Nephron progenitor cell (in vitro differentiated cells): ENCODE data around the gene CACNA2D2.

Source experiments
- DNase-seq: peaks from one replicate; pipeline ENCODE4 v3.0.0; 2021
- H3K27ac Mint-ChIP-seq: 2 replicates; pipeline ENCODE4 v1.8.0; 2021; ENCODE audit warnings: mild to moderate bottlenecking, moderate library complexity, mixed read lengths
- H3K27me3 Mint-ChIP-seq: 2 replicates; pipeline ENCODE4 v1.8.0; 2021; ENCODE audit warnings: mild to moderate bottlenecking, low read depth, mixed read lengths; ENCODE audit not compliant: poor library complexity
- H3K36me3 Mint-ChIP-seq: 2 replicates; pipeline ENCODE4 v1.8.0; 2021; ENCODE audit warnings: low read depth, mixed read lengths
- H3K4me1 Mint-ChIP-seq: 2 replicates; pipeline ENCODE4 v1.8.0; 2021; ENCODE audit warnings: mixed read lengths
- H3K4me3 Mint-ChIP-seq: 2 replicates; pipeline ENCODE4 v1.8.0; 2021; ENCODE audit warnings: mild to moderate bottlenecking, moderate library complexity, mixed read lengths
- H3K9me3 Mint-ChIP-seq: 2 replicates; pipeline ENCODE4 v1.8.0; 2021; ENCODE audit warnings: mild to moderate bottlenecking, moderate library complexity, mixed read lengths
- CTCF ChIP-seq: fragments of 200-600 bp; sonication (generic); IDR thresholded peaks from 2 replicates; pipeline ENCODE4 v1.5.0; 2021; ENCODE audit warnings: antibody characterized with exemption

CACNA2D2 gene

DNA sequence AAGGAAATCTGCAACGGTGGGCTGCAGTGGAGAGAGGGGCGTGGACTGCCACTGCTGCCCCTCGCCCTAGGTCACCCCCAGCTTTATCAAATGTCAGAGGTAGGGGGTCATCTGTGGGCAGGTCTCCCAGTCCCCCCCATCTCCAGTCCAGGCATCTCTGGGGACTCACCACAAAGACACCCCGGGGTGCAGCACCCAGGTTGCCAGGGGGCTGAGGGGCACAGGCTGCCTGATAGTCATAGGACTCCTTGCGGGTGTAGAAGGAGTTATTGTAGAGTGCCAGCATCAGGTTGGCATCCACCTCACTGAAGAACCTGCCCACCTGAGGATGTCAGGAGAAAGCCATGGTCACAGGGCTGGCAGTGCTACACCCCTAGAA, 137.6 kb downstream of the CACNA2D2 start:
- peaks cover 15% of the 10 kb centered on the region for H3K4me1 Mint-ChIP-seq
- no peak overlapping the region for H3K27ac Mint-ChIP-seq
- TF ChIP-seq CTCF = no peak
- H3K27me3 Mint-ChIP-seq = peaks cover 29% of the 10 kb centered on the region
- no peaks in the 10 kb centered on the region for H3K9me3 Mint-ChIP-seq
- H3K4me3 Mint-ChIP-seq = peak overlapping the region; percentile 80
- no peaks in the 10 kb centered on the region for H3K36me3 Mint-ChIP-seq
- no peak for DNase-seq

DNA sequence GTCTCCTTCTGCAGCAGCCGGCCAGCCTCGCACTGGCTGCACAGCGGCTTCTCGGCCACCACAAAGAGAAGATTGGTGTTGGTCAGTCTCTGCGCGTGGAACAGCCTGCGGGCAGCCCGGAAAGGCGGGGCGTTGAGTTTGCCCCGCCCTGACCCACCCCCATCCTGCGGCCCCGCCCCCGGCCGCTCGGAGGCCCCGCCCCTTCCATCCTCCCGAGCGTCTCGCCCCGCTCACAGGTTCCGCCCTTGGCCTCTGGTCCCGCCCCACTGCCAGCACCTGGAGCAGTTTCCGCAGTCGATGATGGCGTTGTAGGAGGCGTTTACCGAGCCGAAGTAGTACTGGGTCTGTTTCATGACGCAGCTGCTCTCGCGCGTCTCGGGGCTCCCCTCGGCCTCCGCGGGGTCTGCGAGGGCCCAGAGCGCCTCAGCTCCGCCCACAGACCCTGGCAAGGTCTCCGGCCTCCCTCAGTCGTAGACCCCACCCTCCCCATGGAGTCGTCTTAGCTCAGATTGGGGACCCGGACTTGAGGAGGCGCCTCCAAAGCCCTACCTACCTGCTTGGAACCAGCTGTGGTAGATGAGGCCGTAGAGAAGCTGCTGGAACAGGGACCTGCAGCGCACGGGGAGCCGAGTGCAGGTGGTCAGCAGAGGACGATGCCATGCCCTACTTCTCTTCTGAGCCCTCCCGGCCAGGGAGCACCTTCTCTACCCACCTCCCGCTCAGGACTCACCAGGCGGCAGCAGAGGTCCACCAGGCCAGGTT, 138.2 kb downstream of the CACNA2D2 start:
- H3K36me3 Mint-ChIP-seq = no peaks in the 10 kb centered on the region
- H3K27ac Mint-ChIP-seq = no peak overlapping the region

GRCh38 chr3:50364573-50365079, 138.8 kb downstream of the CACNA2D2 start:
- Mint-ChIP-seq H3K4me1 (peaks cover 18% of the 10 kb centered on the region), H3K27ac (no peak overlapping the region), H3K27me3 (peaks cover 27% of the 10 kb centered on the region), H3K4me3 (peak overlapping the region; percentile 80), H3K36me3 (no peaks in the 10 kb centered on the region), H3K9me3 (no peaks in the 10 kb centered on the region)
- no peak for TF ChIP-seq CTCF
- no peak for DNase-seq

More for the DNA sequence above, 138.2 kb downstream of the CACNA2D2 start:
- Mint-ChIP-seq H3K9me3 (no peaks in the 10 kb centered on the region), H3K4me1 (peaks cover 11% of the 10 kb centered on the region), H3K4me3 (peak overlapping the region; percentile 80), H3K27me3 (peaks cover 27% of the 10 kb centered on the region)
- peak; percentile 92 for DNase-seq
- TF ChIP-seq CTCF = no peak

DNA sequence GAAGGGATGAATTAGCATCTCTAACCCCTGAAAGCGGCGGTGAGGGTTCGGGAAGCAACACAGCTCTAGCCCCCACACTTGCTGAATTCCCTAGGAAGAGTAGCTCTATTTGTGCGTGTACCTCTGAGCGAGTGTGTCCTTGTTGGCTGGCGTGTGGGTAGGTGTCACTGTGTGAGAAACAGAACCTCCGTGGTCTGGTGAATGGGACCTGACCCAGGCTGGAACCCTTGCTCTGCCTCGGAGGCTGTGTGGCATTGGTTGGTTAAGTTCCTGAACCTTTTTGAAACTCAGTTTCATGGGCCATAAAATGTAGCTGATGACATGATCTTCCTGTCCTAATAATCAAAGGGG, 143.7 kb downstream of the CACNA2D2 start:
- Mint-ChIP-seq H3K27ac (no peak overlapping the region), H3K9me3 (no peaks in the 10 kb centered on the region), H3K4me3 (peak overlapping the region; percentile 95), H3K27me3 (peaks cover 12% of the 10 kb centered on the region), H3K4me1 (peaks cover 44% of the 10 kb centered on the region), H3K36me3 (no peaks in the 10 kb centered on the region)
- no peak for DNase-seq
- no peak for TF ChIP-seq CTCF

DNA sequence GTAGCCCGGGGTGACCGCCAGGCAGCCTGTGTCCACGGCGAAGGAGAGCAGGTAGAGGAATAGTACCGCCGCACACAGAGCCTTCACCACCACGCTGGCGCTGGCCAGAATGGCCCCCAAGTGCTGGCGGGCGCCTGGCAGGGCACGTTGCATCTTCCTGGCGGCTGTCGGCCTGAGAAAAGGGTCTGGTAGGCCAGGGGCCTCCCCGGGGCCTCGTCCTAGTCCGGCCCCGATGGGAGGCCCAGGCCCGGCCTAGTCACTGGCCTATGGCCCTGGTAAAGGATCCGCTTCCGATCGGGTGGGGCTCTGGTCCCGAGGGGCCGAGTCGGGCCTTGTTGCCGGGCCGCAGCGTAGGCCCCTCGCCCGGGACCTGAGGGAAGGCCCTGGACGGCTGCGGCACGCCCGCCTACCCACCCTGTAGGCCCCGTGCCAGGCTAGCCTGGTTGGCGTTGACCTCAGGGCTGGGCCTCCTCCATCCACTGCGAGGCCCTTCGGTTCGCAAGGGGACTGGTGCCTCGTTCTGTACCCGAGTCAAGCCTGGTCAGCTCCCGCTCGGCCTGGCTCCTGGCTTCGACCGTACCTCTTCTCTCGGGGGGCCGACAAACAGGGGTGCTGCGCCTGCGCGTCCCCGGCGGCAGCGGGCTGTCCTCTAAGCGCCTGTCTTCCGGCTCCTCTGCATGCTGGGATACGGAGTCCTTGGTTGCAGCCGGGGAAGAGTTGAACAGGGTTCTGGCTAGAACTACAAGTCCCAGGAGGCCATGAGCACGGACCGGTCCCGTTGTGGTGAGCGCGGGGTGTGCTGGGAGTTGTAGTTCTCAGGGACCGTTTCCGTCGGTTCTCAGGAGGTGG, 144.3 kb downstream of the CACNA2D2 start, which contains the start of gene TMEM115:
TMEM115 (minus strand) TSS at position 611 of the 849 bp plus-strand sequence; CDS start at position 153, 458 bp downstream.
- H3K4me1 Mint-ChIP-seq = peaks cover 44% of the 10 kb centered on the region
- peaks cover 10% of the 10 kb centered on the region for H3K27me3 Mint-ChIP-seq
- no peak for TF ChIP-seq CTCF
- no peaks in the 10 kb centered on the region for H3K9me3 Mint-ChIP-seq
- peak; percentile 92 for DNase-seq
- H3K36me3 Mint-ChIP-seq = peaks cover 5% of the 10 kb centered on the region
- H3K27ac Mint-ChIP-seq = peak within 1 kb of the TSS; percentile 94
- H3K4me3 Mint-ChIP-seq = peak within 1 kb of the TSS; percentile 95
